Lower leg skin (tissue), 3 donors: Measurements from ENCODE around the gene N4BP2L1.

ENCODE experiments used
- POLR2A ChIP-seq, 2 donors: fragments of 450-650 bp; IDR thresholded peaks; one replicate each; pipeline ENCODE4 v1.6.1; 2016 to 2017; ENCODE audit warnings: antibody characterized with exemption in 2 of 2, mild to moderate bottlenecking in 1 of 2, moderate library complexity in 1 of 2
- TF ChIP-seq, protein P1 (sequence below), 3 donors: fragments of 450-650 bp; IDR thresholded peaks; one replicate each; pipeline ENCODE4 v1.5.1; 2016; ENCODE audit warnings: antibody characterized with exemption in 3 of 3, mild to moderate bottlenecking in 3 of 3, moderate library complexity in 2 of 3

DNA sequence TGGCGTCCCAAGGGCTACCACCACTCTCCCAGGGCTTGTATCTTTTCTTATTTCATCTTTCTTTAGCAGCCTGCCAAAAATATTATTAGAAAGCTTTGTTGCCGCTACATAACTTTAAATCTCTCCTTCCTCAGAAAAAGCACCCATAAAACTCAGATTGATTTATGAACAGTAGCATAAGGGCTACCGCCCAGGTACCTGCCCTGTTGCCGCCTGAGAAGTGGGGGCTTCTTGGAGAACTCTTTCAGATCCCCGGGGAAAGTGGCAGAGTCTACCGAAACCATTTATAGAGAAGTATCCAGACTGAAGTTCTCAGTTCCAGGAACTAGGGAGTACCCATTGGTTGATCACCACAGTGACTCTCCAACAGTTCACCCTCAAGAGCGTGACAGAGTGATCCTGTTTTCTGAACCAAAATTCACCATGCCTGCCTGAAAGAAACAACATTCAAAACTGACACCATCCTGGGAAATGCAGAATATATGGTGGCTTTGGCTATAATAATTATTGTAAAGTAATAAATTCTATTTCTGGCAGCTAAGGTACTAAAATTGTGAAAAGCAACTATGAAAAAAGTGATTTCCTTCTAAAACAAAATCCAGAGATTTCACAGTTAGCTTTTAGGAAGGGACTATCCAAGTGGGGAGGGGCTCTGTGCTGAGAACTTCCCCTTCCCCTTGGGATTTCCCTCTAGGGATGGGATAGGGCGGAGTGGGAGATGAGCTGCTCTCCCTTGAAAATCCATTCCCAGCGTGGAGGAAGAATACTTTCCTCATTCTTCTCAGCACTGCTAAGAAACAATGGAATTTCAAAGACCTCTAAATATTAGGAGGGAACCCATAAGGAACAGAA lies 877 bp upstream of the N4BP2L1 start:
- TF ChIP-seq, protein P1, sequence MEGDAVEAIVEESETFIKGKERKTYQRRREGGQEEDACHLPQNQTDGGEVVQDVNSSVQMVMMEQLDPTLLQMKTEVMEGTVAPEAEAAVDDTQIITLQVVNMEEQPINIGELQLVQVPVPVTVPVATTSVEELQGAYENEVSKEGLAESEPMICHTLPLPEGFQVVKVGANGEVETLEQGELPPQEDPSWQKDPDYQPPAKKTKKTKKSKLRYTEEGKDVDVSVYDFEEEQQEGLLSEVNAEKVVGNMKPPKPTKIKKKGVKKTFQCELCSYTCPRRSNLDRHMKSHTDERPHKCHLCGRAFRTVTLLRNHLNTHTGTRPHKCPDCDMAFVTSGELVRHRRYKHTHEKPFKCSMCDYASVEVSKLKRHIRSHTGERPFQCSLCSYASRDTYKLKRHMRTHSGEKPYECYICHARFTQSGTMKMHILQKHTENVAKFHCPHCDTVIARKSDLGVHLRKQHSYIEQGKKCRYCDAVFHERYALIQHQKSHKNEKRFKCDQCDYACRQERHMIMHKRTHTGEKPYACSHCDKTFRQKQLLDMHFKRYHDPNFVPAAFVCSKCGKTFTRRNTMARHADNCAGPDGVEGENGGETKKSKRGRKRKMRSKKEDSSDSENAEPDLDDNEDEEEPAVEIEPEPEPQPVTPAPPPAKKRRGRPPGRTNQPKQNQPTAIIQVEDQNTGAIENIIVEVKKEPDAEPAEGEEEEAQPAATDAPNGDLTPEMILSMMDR (IDR thresholded peaks at IDR 0.05) = no peak
- TF ChIP-seq POLR2A (IDR thresholded peaks at IDR 0.05) = no peak
